K562 (cell line): ENCODE results near the gene DOCK6. TPM values are rescaled to one million over a fixed set of nuclear protein-coding genes. Genes with fewer than 3 reads are reported as not detected.
A peak's percentile ranks its signal among the peaks of the same experiment; 100 is the strongest.

Experiments used
- ATAC-seq: fragments of 200-7000 bp; cut with Tn5 transposase; 3 replicates; pipeline ENCODE4 v1.9.1; 2020; ENCODE audit warnings: moderate library complexity
- BruUV-seq: library from RNA; stranded (reverse); fragments of 400-500 nt; replicated peaks from 2 replicates; lab custom pipeline; 2021; lab: Mats Ljungman, UMichigan
- CTCF ChIA-PET: fragments of 300-600 bp; formaldehyde crosslinking; extraction: SDS; loops from one replicate; lab custom pipeline; 2021; ENCODE audit warnings: low intra/inter-chr PET ratio; lab: Yijun Ruan, JAX
- POLR2A ChIA-PET: fragments of 300-600, 350-650 bp; sonication (Branson Sonifier 250); formaldehyde crosslinking; extraction: SDS; loops from one replicate; lab custom pipeline; 2021; ENCODE audit warnings: antibody characterized with exemption, inconsistent platforms; lab: Yijun Ruan, JAX
- DNase-seq, 4 experiments: peaks; one replicate each; pipeline versions ENCODE4 v3.0.0 to v3.0.0-alpha.2; 2011 to 2018; ENCODE audit warnings: low spot score in 3 of 4, mixed read lengths in 3 of 4; ENCODE audit errors: extremely low read depth in 1 of 4
- FAIRE-seq: peaks from 2 replicates; lab custom pipeline; 2011; peaks lifted over from hg19 to GRCh38; lab: Jason Lieb, UNC
- H2AFZ ChIP-seq: 2 replicates; pipeline ENCODE4 v1.6.0; 2011; ENCODE audit warnings: low read depth, low read length, control low read depth, inconsistent platforms
- H3K27ac ChIP-seq: fragments of 200-600 bp; 3 replicates; pipeline ENCODE4 v1.8.0; 2011; ENCODE audit warnings: low read depth, mild to moderate bottlenecking, control low read depth, inconsistent platforms, low read length, moderate library complexity, mixed read lengths; ENCODE audit errors: extremely low read depth
- H3K27me3 ChIP-seq, 2 experiments: fragments of 300-600 bp in 1 of 2; 2 replicates in 1 of 2; 3 replicates in 1 of 2; pipeline versions ENCODE4 v1.6.0 to v1.8.0; 2011; ENCODE audit warnings: inconsistent platforms in 2 of 2, low read length in 2 of 2, mild to moderate bottlenecking in 1 of 2, mixed read lengths in 1 of 2, moderate library complexity in 1 of 2; ENCODE audit not compliant: control insufficient read depth in 2 of 2, insufficient read depth in 2 of 2
- H3K36me3 ChIP-seq: fragments of 300-600 bp; 3 replicates; pipeline ENCODE4 v1.8.0; 2011; ENCODE audit warnings: mild to moderate bottlenecking, low read length, inconsistent platforms; ENCODE audit not compliant: control insufficient read depth, insufficient read depth
- H3K4me1 ChIP-seq, 2 experiments: fragments of 200-600 bp in 1 of 2; replicated peaks in 1 of 2; 2 replicates in 1 of 2; 3 replicates in 1 of 2; pipeline versions ENCODE4 v1.5.1 to v1.8.0; 2011; ENCODE audit warnings: inconsistent platforms in 2 of 2, low read length in 2 of 2, mild to moderate bottlenecking in 1 of 2, mixed read lengths in 1 of 2, moderate library complexity in 1 of 2; ENCODE audit not compliant: control insufficient read depth in 2 of 2, insufficient read depth in 2 of 2
- H3K4me2 ChIP-seq: 2 replicates; pipeline ENCODE4 v1.6.1; 2011; ENCODE audit warnings: low read length, control low read depth, inconsistent platforms, mixed read lengths; ENCODE audit not compliant: insufficient read depth
- H3K4me3 ChIP-seq: fragments of 200-600 bp; sonication (generic), shearing (Covaris generic); 2 replicates; pipeline ENCODE4 v1.5.1; 2016; ENCODE audit warnings: control low read depth, inconsistent platforms
- H3K79me2 ChIP-seq: fragments of 200-600 bp; 3 replicates; pipeline ENCODE4 v1.8.0; 2011; ENCODE audit warnings: low read length, inconsistent platforms; ENCODE audit not compliant: control insufficient read depth, insufficient read depth
- H3K9ac ChIP-seq, 2 experiments: 2 replicates each; pipeline versions ENCODE4 v1.6.0 to v1.6.1; 2011; ENCODE audit warnings: low read depth in 2 of 2, low read length in 2 of 2, control low read depth in 1 of 2, inconsistent platforms in 1 of 2, mild to moderate bottlenecking in 1 of 2, mixed read lengths in 1 of 2; ENCODE audit not compliant: insufficient read depth in 1 of 2
- H3K9me1 ChIP-seq: one replicate; pipeline ENCODE4 v1.6.0; 2011; ENCODE audit warnings: inconsistent platforms, mild to moderate bottlenecking, low read length, moderate library complexity; ENCODE audit not compliant: control insufficient read depth, insufficient read depth
- H3K9me3 ChIP-seq: replicated peaks from 2 replicates; pipeline ENCODE4 v1.5.1; 2011; ENCODE audit warnings: low read depth, low read length, inconsistent platforms; ENCODE audit not compliant: control insufficient read depth, insufficient read depth
- H4K20me1 ChIP-seq: replicated peaks from 2 replicates; pipeline ENCODE4 v1.6.1; 2011; ENCODE audit warnings: low read length, inconsistent platforms, mixed read lengths; ENCODE audit not compliant: control insufficient read depth, insufficient read depth
- ADNP ChIP-seq: fragments of 200-800 bp; sonication (Bioruptor generic); IDR thresholded peaks from 2 replicates; pipeline ENCODE4 v1.6.1; 2016; ENCODE audit warnings: missing genetic modification characterization, missing compliant biosample characterization
- CAMTA2 ChIP-seq: fragments of 250-450 bp; sonication (Bioruptor Pico); conservative IDR thresholded peaks from 2 replicates; pipeline ENCODE4 v1.5.1; 2022
- GATA2 ChIP-seq: sonication (generic); formaldehyde crosslinking; IDR thresholded peaks from 2 replicates; pipeline ENCODE4 v1.4.0; 2020; ENCODE audit warnings: mild to moderate bottlenecking, missing genetic modification reagents
- RBM25 ChIP-seq: fragments of 200-400 bp; formaldehyde crosslinking; IDR thresholded peaks from 2 replicates; pipeline ENCODE4 v1.6.1; 2018; ENCODE audit warnings: low read length, low read depth, moderate library complexity; ENCODE audit not compliant: severe bottlenecking
- ZBTB7A ChIP-seq: IDR thresholded peaks from 2 replicates; pipeline ENCODE4 v1.6.1; 2011; ENCODE audit warnings: low read depth, mild to moderate bottlenecking, low read length, moderate library complexity, borderline replicate concordance; ENCODE audit not compliant: control insufficient read depth
- ZKSCAN8 ChIP-seq: fragments of 200-800 bp; sonication (Bioruptor generic); IDR thresholded peaks from 2 replicates; pipeline ENCODE4 v1.6.1; 2016; ENCODE audit warnings: missing genetic modification characterization, missing compliant biosample characterization
- WGBS: fragments of 100-300 bp; shearing (Covaris generic); methylation state at CpG from one replicate; pipeline ENCODE4 v1.1.6; 2016; ENCODE audit warnings: low coverage, mixed read lengths; ENCODE audit not compliant: insufficient coverage; ENCODE audit errors: missing lambda C conversion rate; 5-methylcytosine and 5-hydroxymethylcytosine counted together
- in situ Hi-C: fragments of 300-500 bp; cut with MboI; formaldehyde crosslinking; loops from 4 replicates; pipeline ENCODE4 v1.15.0; 2018; ENCODE audit warnings: inconsistent platforms, mixed read lengths
- intact Hi-C: fragments of 100-400 bp; cut with micrococcal nuclease; formaldehyde crosslinking; loops from 2 replicates; pipeline ENCODE4 v1.14.2; 2022
- polyA plus RNA-seq, 8 experiments: library from polyadenylated mRNA; depleted of rRNA in 4 of 8; stranded (reverse) in 5 of 8; unstranded in 3 of 8; fragments of >200 nt; fragmentation: Nextera tagmentation in 2 of 8; fragmentation: Illumina TruSeq in 1 of 8; extraction: Ambion mirVana in 2 of 8; extraction: Trizol in 1 of 8; gene quantifications; 2 replicates each; pipeline versions ENCODE4 v1.2.1 to v1.2.3, GENCODE V29; 2011 to 2014; ENCODE audit warnings: inconsistent platforms in 1 of 8, missing spikeins in 1 of 8
- total RNA-seq, 7 experiments: library from RNA; depleted of rRNA in 6 of 7; stranded (reverse); fragments of >200 nt in 6 of 7; fragmentation: Illumina TruSeq in 2 of 7; extraction: Trizol in 2 of 7; gene quantifications; 2 replicates each; pipeline versions ENCODE4 v1.2.1 to v1.2.3, GENCODE V29; 2011 to 2021; ENCODE audit warnings: low replicate concordance in 1 of 7

Gene DOCK6
- total and polyA plus RNA-seq, 9 of the 15 experiments (the other 6 are each of a cell fraction or from before 2014, with no cell fraction given): 0.35 to 19.3 (median 3.8) TPM

- H3K9me1 ChIP-seq: no peaks in the 10 kb centered on the region
- FAIRE-seq (no peak), DNase-seq (no peak), ATAC-seq (no peak)
- no peaks in the 10 kb centered on the region for H3K79me2 ChIP-seq
- peaks cover 0 to 5% of the 10 kb centered on the region in 2 experiments; a peak in 2 of 5 replicates for H3K4me1 ChIP-seq
- intact Hi-C loops: no loop called here
- H3K9me3 ChIP-seq: no peaks in the 10 kb centered on the region
- POLR2A ChIA-PET: interaction anchor here (0.6 to 1.1 kb wide), 2 partner anchors 9 to 32 kb away, joined by 3 to 4 read pairs; no protein-coding TSS in a partner anchor
- 0 out of 2 replicates have a peak, but pooled peaks cover 8% of the 10 kb centered on the region for H4K20me1 ChIP-seq
- H3K27ac ChIP-seq: no peak overlapping the region
- H3K9ac ChIP-seq: no peak overlapping the region
- WGBS: 75% methylated on average over 11 of the region's 11 CpGs
- TF ChIP-seq GATA2 (CRISPR knock-in tag) (no peak), ZKSCAN8 (CRISPR knock-in tag) (peak; percentile 97), CAMTA2 (CRISPR knock-in tag) (no peak), ADNP (tag) (0 out of 2 replicates have a peak, but pooled peaks have one; percentile 23), RBM25 (peak; percentile 25), ZBTB7A (0 out of 2 replicates have a peak, but pooled peaks have one; percentile 41)
- H3K4me3 ChIP-seq: no peak overlapping the region
- BruUV-seq: no TSS peak
- CTCF ChIA-PET: interaction anchor here (0.6 kb wide), 1 partner anchor 26 kb away, joined by 3 read pairs; no protein-coding TSS in a partner anchor
- in situ Hi-C loops: no loop called here
- H3K27me3 ChIP-seq: no peaks in the 10 kb centered on the region
- no peak overlapping the region for H2AFZ ChIP-seq
- no peak overlapping the region for H3K4me2 ChIP-seq
- H3K36me3 ChIP-seq: peaks cover 23% of the 10 kb centered on the region; the same call in 2 of the 3 replicates
Measured at GRCh38 chr19:11251650-11252314, 10.5 kb downstream of the DOCK6 start.
